Heart right ventricle (tissue), 16 donors: ENCODE results near the gene PIGL. TPM values are rescaled to one million over a fixed set of nuclear protein-coding genes. Genes with fewer than 3 reads are reported as not detected.

Experiments
- ATAC-seq, 8 donors: fragments of 200-7000 bp; cut with Tn5 transposase; one replicate each; pipeline ENCODE4 v1.9.1; 2020; ENCODE audit warnings: mild to moderate bottlenecking in 8 of 8, moderate library complexity in 8 of 8, moderate number of reproducible peaks in 1 of 8
- DNase-seq, 2 donors: peaks; one replicate each; pipeline ENCODE4 v3.0.0-alpha.2; 2020
- H3K27ac ChIP-seq, 10 donors: fragments of 200-600 bp; sonication (generic) in 2 of 10; one replicate each; pipeline versions ENCODE4 v1.5.0 to v1.8.0; 2020 to 2022; ENCODE audit warnings: mild to moderate bottlenecking in 3 of 10
- H3K27me3 ChIP-seq, 7 donors: fragments of 200-600 bp; one replicate each; pipeline ENCODE4 v1.8.0; 2021 to 2022; ENCODE audit warnings: mild to moderate bottlenecking in 2 of 7
- H3K36me3 ChIP-seq, 9 donors: fragments of 200-600 bp; sonication (generic) in 1 of 9; one replicate each; pipeline versions ENCODE4 v1.5.0 to v1.8.0; 2020 to 2022; ENCODE audit warnings: mild to moderate bottlenecking in 2 of 9
- H3K4me1 ChIP-seq, 9 donors: fragments of 200-600 bp; sonication (generic) in 1 of 9; one replicate each; pipeline versions ENCODE4 v1.5.0 to v1.8.0; 2020 to 2022; ENCODE audit warnings: mild to moderate bottlenecking in 4 of 9
- H3K4me3 ChIP-seq, 10 donors: fragments of 200-600 bp; sonication (generic) in 2 of 10; one replicate each; pipeline versions ENCODE4 v1.5.0 to v1.8.0; 2020 to 2022; ENCODE audit warnings: mild to moderate bottlenecking in 7 of 10, moderate library complexity in 2 of 10
- H3K9me3 ChIP-seq, 11 donors: fragments of 200-600 bp in 10 of 11; sonication (generic) in 2 of 11; one replicate each; pipeline versions ENCODE4 v1.5.0 to v1.8.0; 2013 to 2022; ENCODE audit warnings: mild to moderate bottlenecking in 2 of 11, control low read depth in 1 of 11, moderate library complexity in 1 of 11
- WGBS, 2 donors: extraction: QIAGEN DNeasy Blood & Tissue Kit; methylation state at CpG; one replicate each; pipeline ENCODE4 v1.1.7; 2013; ENCODE audit warnings: inconsistent platforms in 1 of 2; 5-methylcytosine and 5-hydroxymethylcytosine counted together
- intact Hi-C, 10 donors: fragments of 100-400 bp; cut with DNase I; formaldehyde crosslinking; loops; one replicate each; pipeline versions ENCODE4 v1.11.1 to v1.14.2; 2022
- polyA plus RNA-seq, 2 donors: library from polyadenylated mRNA; stranded (reverse); fragments of 200-250 nt; gene quantifications; one replicate each; pipeline ENCODE4 v1.2.3, GENCODE V29; 2013
- total RNA-seq, 10 donors: library from RNA; stranded (reverse); fragmentation: NEBNext Ultra II Directional in 3 of 10; extraction: Animal tissue kit (Norgen Biotek cat#: 25700) in 3 of 10; gene quantifications; one replicate each; pipeline versions ENCODE4 v1.2.1 to v1.2.4, GENCODE V29; 2021 to 2023
- TF ChIP-seq, protein P1 (sequence below), 9 donors: fragments of 200-600 bp; sonication (generic) in 2 of 9; IDR thresholded peaks; one replicate each; pipeline versions ENCODE4 v1.5.0 to v1.8.0; 2021 to 2022; ENCODE audit warnings: antibody characterized with exemption in 9 of 9, mild to moderate bottlenecking in 5 of 9, moderate library complexity in 1 of 9
- donor health status: Arrhythmogenic right ventricular cardiomyopathy.
- donor health status: ischemic (EF 13 %, LVEDD 7.1; RV severe dilation, severe dysfunction).
- donor health status: healthy with polysubstance abuse.
- donor health status: DM: no; HTN: yes; CAD: no.
- donor health status: DM: no; HTN: no; CAD: no.
- donor health status: ischemic (EF 25% LVEDD 6.9; RV normal size, moderate dysfunction).
- donor health status: ischemic (EF 25% LVEDD 5.7; RV mildly dilated, moderate dysfunction).
- donor health status: healthy.
- donor health status: DM: yes; HTN: yes; CAD: no.
- donor health status: Ischemic cardiomyopathy.
- donor health status: ischemic (EF 35%, LVEDD 5.7; RV mildly dilated, moderate dysfunction).
- donor health status: nonischemic (EF 11% LVEDD 7.7; RV severe dilation, severe dysfunction).
- donor health status: DM: yes; HTN: yes; CAD: no.
- donor health status: PGD.
- donor health status: ischemic (EF 29% LVEDD 5.4; RV normal size, mild dysfunction).
- donor health status: nonischemic (EF 23%, LVEDD 6.1; RV moderate dilation, normal function).

PIGL gene
- total and polyA plus RNA-seq, 12 donors = 6.1 to 14.6 (median 9.5) TPM

DNA sequence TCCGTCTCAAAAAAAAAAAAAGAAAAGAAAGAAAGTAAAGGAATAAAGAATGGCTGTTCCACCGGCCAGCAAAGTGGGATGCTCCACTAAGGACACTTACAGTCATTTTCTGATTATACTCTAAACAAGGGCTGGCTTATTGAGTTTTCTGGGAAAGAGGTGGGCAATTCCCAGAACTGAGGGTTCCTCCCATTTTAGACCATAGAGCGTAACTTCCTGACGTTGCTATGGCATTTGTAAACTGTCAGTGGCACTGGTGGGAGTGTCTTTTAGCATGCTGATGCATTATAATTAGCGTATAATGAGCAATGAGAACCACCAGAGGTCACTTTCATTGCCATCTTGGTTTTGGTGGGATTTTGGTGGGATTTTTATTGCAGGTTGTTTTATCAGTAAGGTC is 58.0 kb downstream of the PIGL start:
- 95 to 96% methylated on average over 5 of the region's 5 CpGs for WGBS, 2 donors
- intact Hi-C loops = loop anchor here in 1 of 10 donors (10.0 kb wide), 1 partner anchor 60 kb away; the partner anchor contains the start of genes NCOR1 and PIGL
- Histone ChIP-seq H3K27me3 (no peaks in the 10 kb centered on the region), H3K4me3 (no peak overlapping the region), H3K36me3 (peaks cover 0 to 9% (median 0%) of the 10 kb centered on the region in 9 donors), H3K4me1 (peaks cover 0 to 3% (median 0%) of the 10 kb centered on the region in 9 donors), H3K27ac (no peak overlapping the region), H3K9me3 (peaks cover 0 to 15% (median 0%) of the 10 kb centered on the region in 11 donors)
- DNase-seq = no peak
- no peak for ATAC-seq
- TF ChIP-seq, protein P1, sequence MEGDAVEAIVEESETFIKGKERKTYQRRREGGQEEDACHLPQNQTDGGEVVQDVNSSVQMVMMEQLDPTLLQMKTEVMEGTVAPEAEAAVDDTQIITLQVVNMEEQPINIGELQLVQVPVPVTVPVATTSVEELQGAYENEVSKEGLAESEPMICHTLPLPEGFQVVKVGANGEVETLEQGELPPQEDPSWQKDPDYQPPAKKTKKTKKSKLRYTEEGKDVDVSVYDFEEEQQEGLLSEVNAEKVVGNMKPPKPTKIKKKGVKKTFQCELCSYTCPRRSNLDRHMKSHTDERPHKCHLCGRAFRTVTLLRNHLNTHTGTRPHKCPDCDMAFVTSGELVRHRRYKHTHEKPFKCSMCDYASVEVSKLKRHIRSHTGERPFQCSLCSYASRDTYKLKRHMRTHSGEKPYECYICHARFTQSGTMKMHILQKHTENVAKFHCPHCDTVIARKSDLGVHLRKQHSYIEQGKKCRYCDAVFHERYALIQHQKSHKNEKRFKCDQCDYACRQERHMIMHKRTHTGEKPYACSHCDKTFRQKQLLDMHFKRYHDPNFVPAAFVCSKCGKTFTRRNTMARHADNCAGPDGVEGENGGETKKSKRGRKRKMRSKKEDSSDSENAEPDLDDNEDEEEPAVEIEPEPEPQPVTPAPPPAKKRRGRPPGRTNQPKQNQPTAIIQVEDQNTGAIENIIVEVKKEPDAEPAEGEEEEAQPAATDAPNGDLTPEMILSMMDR (IDR thresholded peaks at IDR 0.05) = no peak

DNA sequence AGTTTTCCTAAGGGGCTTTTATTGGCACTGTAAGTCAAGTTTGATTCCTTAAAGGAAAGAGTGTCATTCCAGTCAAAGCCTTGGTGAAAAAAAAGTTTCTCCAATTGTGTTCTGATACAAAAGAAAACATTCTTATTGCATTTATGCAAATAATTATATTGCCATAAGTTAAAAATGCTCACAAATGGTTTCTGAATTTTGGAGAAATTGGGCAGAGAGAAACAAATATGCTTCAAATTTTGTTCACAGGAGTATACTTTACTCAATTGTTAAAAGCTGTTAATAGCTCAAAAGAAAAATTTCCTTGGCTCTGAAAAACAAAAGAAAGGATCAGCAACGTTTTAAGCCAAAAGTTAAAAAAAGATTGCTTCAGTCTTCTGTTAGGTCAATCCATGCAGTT is 60.2 kb downstream of the PIGL start:
- 37 to 50% methylated on average over 1 of the region's 1 CpG for WGBS, 2 donors
- TF ChIP-seq, protein P1 (IDR thresholded peaks at IDR 0.05) = no peak
- Histone ChIP-seq H3K27ac (no peak overlapping the region), H3K9me3 (peaks cover 0 to 15% (median 0%) of the 10 kb centered on the region in 11 donors), H3K36me3 (peaks cover 0 to 9% (median 0%) of the 10 kb centered on the region in 9 donors), H3K4me1 (no peaks in the 10 kb centered on the region), H3K4me3 (no peak overlapping the region), H3K27me3 (no peaks in the 10 kb centered on the region)
- ATAC-seq = no peak
- intact Hi-C loops = loop anchor here in 1 of 10 donors (10.0 kb wide), 1 partner anchor 62 kb away; the partner anchor contains the start of genes NCOR1 and PIGL
- DNase-seq = no peak

DNA sequence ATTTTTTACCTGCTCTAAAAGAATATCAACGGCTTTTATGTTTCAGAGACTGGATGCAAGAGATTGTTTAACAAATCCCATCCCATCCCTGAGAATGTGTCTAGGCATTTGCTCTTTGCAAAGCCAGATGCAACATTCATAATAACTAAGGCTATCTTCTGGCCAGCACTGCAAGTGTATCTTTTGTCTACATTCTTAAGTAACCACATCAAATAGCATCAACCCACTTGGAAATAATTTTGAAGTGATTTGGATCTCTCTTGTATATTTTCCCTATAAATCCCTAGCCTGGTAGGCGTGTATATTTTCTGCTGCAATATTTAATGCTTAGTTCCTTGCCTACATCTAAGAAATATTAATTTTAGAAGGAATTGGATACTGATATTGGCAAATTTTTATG is 64.3 kb downstream of the PIGL start:
- ATAC-seq (no peak), DNase-seq (no peak)
- Histone ChIP-seq H3K36me3 (peaks cover 0 to 11% (median 0%) of the 10 kb centered on the region in 9 donors), H3K4me1 (peaks cover 3 to 16% (median 12%) of the 10 kb centered on the region in 9 donors), H3K9me3 (peaks cover 0 to 15% (median 0%) of the 10 kb centered on the region in 11 donors), H3K27ac (no peak overlapping the region), H3K27me3 (no peaks in the 10 kb centered on the region), H3K4me3 (no peak overlapping the region)
- 89 to 96% methylated on average over 2 of the region's 2 CpGs for WGBS, 2 donors
- intact Hi-C loops = no loop called here
- TF ChIP-seq, protein P1 (IDR thresholded peaks at IDR 0.05) = no peak

DNA sequence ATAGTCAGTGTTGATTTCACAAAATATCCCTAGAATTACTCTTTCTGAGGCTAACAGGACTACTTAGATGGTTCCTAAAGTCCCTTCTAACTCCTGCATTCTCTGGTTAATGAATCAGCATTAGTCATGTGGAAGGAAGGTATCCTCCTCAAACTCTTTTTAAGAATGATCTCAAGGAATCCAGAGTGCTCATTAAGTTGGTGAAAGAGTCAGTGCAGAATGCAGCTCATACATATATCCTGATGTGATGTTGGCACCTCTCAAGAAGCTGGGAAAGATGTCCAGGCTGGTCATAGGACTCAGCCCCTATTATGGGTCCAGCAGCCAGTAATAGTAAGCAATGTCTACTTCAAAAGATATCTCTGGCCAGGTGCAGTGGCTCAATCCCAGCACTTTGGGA is 65.5 kb downstream of the PIGL start:
- Histone ChIP-seq H3K36me3 (peaks cover 0 to 11% (median 0%) of the 10 kb centered on the region in 9 donors), H3K4me3 (no peak overlapping the region), H3K9me3 (peaks cover 0 to 4% (median 0%) of the 10 kb centered on the region in 11 donors), H3K27me3 (no peaks in the 10 kb centered on the region), H3K27ac (no peak overlapping the region), H3K4me1 (peaks cover 10 to 28% (median 24%) of the 10 kb centered on the region in 9 donors)
- no peak for ATAC-seq
- TF ChIP-seq, protein P1 (IDR thresholded peaks at IDR 0.05) = no peak
- DNase-seq = no peak
- intact Hi-C loops = no loop called here
